GM12878 (cell line): ENCODE data around the gene POTEF. TPM values are rescaled to one million over a fixed set of nuclear protein-coding genes. Genes with fewer than 3 reads are reported as not detected.

Experiments used
- ATAC-seq: fragments of 200-7000 bp; cut with Tn5 transposase; 3 replicates; pipeline ENCODE4 v1.9.1; 2020; ENCODE audit warnings: mild to moderate bottlenecking, moderate library complexity
- BruUV-seq: library from RNA; stranded (reverse); fragments of 400-500 nt; replicated peaks from 2 replicates; lab custom pipeline; 2021; lab: Mats Ljungman, UMichigan
- CTCF ChIA-PET: fragments of 300-600 bp; sonication (Branson Sonifier 250); formaldehyde crosslinking; extraction: SDS; loops from one replicate; lab custom pipeline; 2021; ENCODE audit warnings: inconsistent platforms; lab: Yijun Ruan, JAX
- POLR2A ChIA-PET: fragments of 350-600 bp; formaldehyde crosslinking; extraction: SDS; loops from one replicate; lab custom pipeline; 2021; ENCODE audit warnings: inconsistent platforms; lab: Charles Lee
- RAD21 ChIA-PET: fragments of 300-600 bp; sonication (Branson Sonifier 250); formaldehyde crosslinking; loops from one replicate; lab custom pipeline; 2023; ENCODE audit warnings: antibody characterized with exemption; ENCODE audit not compliant: unreplicated experiment; lab: Charles Lee
- SMC1A ChIA-PET: fragments of 300-600 bp; sonication (Branson Sonifier 250); formaldehyde crosslinking; loops from one replicate; lab custom pipeline; 2023; ENCODE audit not compliant: unreplicated experiment, uncharacterized antibody; lab: Charles Lee
- DNase-seq: peaks from one replicate; pipeline ENCODE4 v3.0.0-alpha.2; 2011; ENCODE audit warnings: low read depth, low spot score
- FAIRE-seq: peaks from 3 replicates; lab custom pipeline; 2011; peaks lifted over from hg19 to GRCh38; lab: Jason Lieb, UNC
- H2AFZ ChIP-seq: 2 replicates; pipeline ENCODE4 v1.6.0; 2011; ENCODE audit warnings: low read depth, low read length, control low read depth; ENCODE audit not compliant: control insufficient read depth
- H3K27ac ChIP-seq: 2 replicates; pipeline ENCODE4 v1.5.1; 2011; ENCODE audit warnings: control low read depth; ENCODE audit not compliant: control insufficient read depth, insufficient read depth
- H3K27me3 ChIP-seq, 2 experiments: replicated peaks in 1 of 2; 2 replicates each; pipeline versions ENCODE4 v1.6.0 to v1.6.1; 2011; ENCODE audit warnings: low read length in 1 of 2; ENCODE audit not compliant: control insufficient read depth in 2 of 2, insufficient read depth in 2 of 2
- H3K36me3 ChIP-seq, 2 experiments: 2 replicates each; pipeline ENCODE4 v1.5.1; 2011; ENCODE audit warnings: low read length in 1 of 2; ENCODE audit not compliant: control insufficient read depth in 2 of 2, insufficient read depth in 2 of 2
- H3K4me1 ChIP-seq: 2 replicates; pipeline ENCODE4 v1.6.1; 2011; ENCODE audit warnings: mild to moderate bottlenecking, low read length, moderate library complexity, mixed read lengths; ENCODE audit not compliant: control insufficient read depth, insufficient read depth
- H3K4me2 ChIP-seq: 2 replicates; pipeline ENCODE4 v1.6.0; 2011; ENCODE audit warnings: control low read depth; ENCODE audit not compliant: control insufficient read depth, insufficient read depth
- H3K4me3 ChIP-seq: fragments of 200-600 bp; sonication (generic); 2 replicates; pipeline ENCODE4 v1.5.1; 2016
- H3K79me2 ChIP-seq: 2 replicates; pipeline ENCODE4 v1.6.0; 2011; ENCODE audit warnings: low read length; ENCODE audit not compliant: control insufficient read depth, insufficient read depth
- H3K9ac ChIP-seq: 2 replicates; pipeline ENCODE4 v1.8.0; 2011; ENCODE audit warnings: low read length, control low read depth, mixed read lengths; ENCODE audit not compliant: control insufficient read depth, insufficient read depth
- H3K9me3 ChIP-seq: replicated peaks from 3 replicates; pipeline ENCODE4 v1.5.1; 2011; ENCODE audit warnings: mild to moderate bottlenecking, low read length; ENCODE audit not compliant: control insufficient read depth, insufficient read depth
- H4K20me1 ChIP-seq: 2 replicates; pipeline ENCODE4 v1.6.0; 2011; ENCODE audit not compliant: control insufficient read depth, insufficient read depth
- CHD4 ChIP-seq: fragments of 200-600 bp; sonication (generic); IDR thresholded peaks from 2 replicates; pipeline ENCODE4 v1.6.1; 2016; ENCODE audit warnings: mild to moderate bottlenecking
- EGR1 ChIP-seq, 2 experiments: IDR thresholded peaks; 1 replicate in 1 of 2; 2 replicates in 1 of 2; pipeline ENCODE4 v1.6.1; 2011 to 2012; ENCODE audit warnings: low read depth in 2 of 2, low read length in 2 of 2, borderline replicate concordance in 1 of 2, mild to moderate bottlenecking in 1 of 2, moderate library complexity in 1 of 2
- KDM1A ChIP-seq: fragments of 200-600 bp; sonication (generic); IDR thresholded peaks from 2 replicates; pipeline ENCODE4 v1.6.1; 2016; ENCODE audit warnings: borderline replicate concordance
- NBN ChIP-seq: fragments of 450-650 bp; IDR thresholded peaks from 2 replicates; pipeline ENCODE4 v1.6.1; 2016
- RAD21 ChIP-seq: IDR thresholded peaks from 2 replicates; pipeline ENCODE4 v1.6.1; 2011; ENCODE audit warnings: mild to moderate bottlenecking, low read depth, low read length, moderate library complexity; ENCODE audit not compliant: insufficient read depth
- SMARCA5 ChIP-seq: fragments of 450-650 bp; IDR thresholded peaks from 2 replicates; pipeline ENCODE4 v1.6.1; 2017; ENCODE audit warnings: mild to moderate bottlenecking
- WGBS: methylation state at CpG from one replicate; pipeline ENCODE4 v1.1.6; 2016; ENCODE audit warnings: low lambda C conversion rate; ENCODE audit not compliant: insufficient replicate concordance, insufficient coverage; ENCODE audit errors: missing lambda C conversion rate; 5-methylcytosine and 5-hydroxymethylcytosine counted together
- in situ Hi-C: fragments of 300-500 bp; cut with MboI; formaldehyde crosslinking; loops from 9 replicates; pipeline ENCODE4 v1.14.3; 2018; ENCODE audit warnings: mixed read lengths
- intact Hi-C: fragments of 100-400 bp; cut with micrococcal nuclease; formaldehyde crosslinking; loops from one replicate; pipeline ENCODE4 v1.14.2; 2022; ENCODE audit not compliant: unreplicated experiment
- polyA plus RNA-seq, 11 experiments: library from polyadenylated mRNA; depleted of rRNA in 4 of 11; unstranded in 6 of 11; stranded (reverse) in 5 of 11; fragments of >200 nt; fragmentation: Nextera tagmentation in 4 of 11; fragmentation: Illumina TruSeq in 1 of 11; extraction: Ambion mirVana in 4 of 11; extraction: Trizol in 1 of 11; gene quantifications; 1 replicate in 1 of 11; 2 replicates in 10 of 11; pipeline versions ENCODE4 v1.2.1 to v1.2.3, GENCODE V29; 2011 to 2016; ENCODE audit warnings: inconsistent platforms in 2 of 11, missing spikeins in 2 of 11, low read depth in 1 of 11
- total RNA-seq, 4 experiments: library from RNA; depleted of rRNA in 3 of 4; stranded (reverse); fragments of >200 nt in 3 of 4; fragmentation: Illumina TruSeq in 1 of 4; extraction: Trizol in 1 of 4; gene quantifications; 2 replicates each; pipeline versions ENCODE4 v1.2.1 to v1.2.3, GENCODE V29; 2013 to 2021
- TF ChIP-seq, protein P1 (sequence below): fragments of 450-650 bp; IDR thresholded peaks from 2 replicates; pipeline ENCODE4 v1.6.1; 2017; ENCODE audit warnings: mild to moderate bottlenecking
- TF ChIP-seq, protein P2 (sequence below): IDR thresholded peaks from 2 replicates; pipeline ENCODE4 v1.6.1; 2012; ENCODE audit warnings: low read depth, low read length, improper control_type of control experiment
- TF ChIP-seq, protein P3 (sequence below): IDR thresholded peaks from 2 replicates; pipeline ENCODE4 v1.6.1; 2011; ENCODE audit warnings: borderline replicate concordance, low read depth, mild to moderate bottlenecking, moderate library complexity, low read length; ENCODE audit not compliant: insufficient read depth, poor library complexity, severe bottlenecking
- TF ChIP-seq, protein P4 (sequence below): IDR thresholded peaks from 2 replicates; pipeline ENCODE4 v1.6.1; 2011; ENCODE audit warnings: borderline replicate concordance, low read depth, mild to moderate bottlenecking, moderate library complexity, mixed read lengths, low read length; ENCODE audit not compliant: insufficient read depth; ENCODE audit errors: extremely low read length
- TF ChIP-seq, protein P5 (sequence below): fragments of 450-650 bp; IDR thresholded peaks from 2 replicates; pipeline ENCODE4 v1.6.1; 2017; ENCODE audit warnings: mild to moderate bottlenecking, moderate library complexity
- TF ChIP-seq, protein P6 (sequence below): fragments of 150-350 bp; IDR thresholded peaks from 2 replicates; pipeline ENCODE4 v1.6.1; 2014; ENCODE audit warnings: mild to moderate bottlenecking, low read depth, low read length

POTEF gene
- total and polyA plus RNA-seq, 10 of the 15 experiments (the other 5 are each of a cell fraction or from before 2014, with no cell fraction given) = 0.03 TPM; not detected in 9

DNA sequence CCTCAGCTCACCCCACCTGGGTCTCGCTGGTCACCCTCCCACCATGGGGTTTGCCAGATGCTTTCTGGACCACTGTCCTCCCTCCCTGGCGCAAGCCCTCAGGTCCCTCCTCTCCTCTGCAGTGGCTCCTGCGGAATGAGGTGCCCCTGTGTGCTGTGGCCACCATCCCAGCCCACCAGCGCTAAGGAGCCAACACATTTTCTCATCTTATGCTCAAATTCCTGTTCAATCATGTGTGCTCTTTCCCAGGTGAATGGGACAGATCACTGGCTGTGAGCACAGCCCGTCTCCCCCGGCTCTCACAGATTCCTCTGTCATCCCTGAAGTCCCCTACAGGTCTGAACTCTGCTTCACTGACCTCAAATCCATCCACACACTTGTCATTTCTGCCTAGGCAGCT is 31.1 kb upstream of the POTEF start:
- peaks cover 18% of the 10 kb centered on the region for H3K4me1 ChIP-seq
- H4K20me1 ChIP-seq = no peaks in the 10 kb centered on the region
- no peak overlapping the region for H3K4me3 ChIP-seq
- H3K27me3 ChIP-seq = no peaks in the 10 kb centered on the region
- no peaks in the 10 kb centered on the region for H3K9me3 ChIP-seq
- no peak for ATAC-seq
- FAIRE-seq = no peak
- WGBS = 87% methylated on average over 6 of the region's 6 CpGs
- H3K27ac ChIP-seq = no peak overlapping the region
- DNase-seq = no peak
- RAD21 ChIA-PET = no interaction called here
- in situ Hi-C loops (no loop called here), intact Hi-C loops (no loop called here)
- peaks cover 5 to 15% of the 10 kb centered on the region in 2 experiments; a peak in 3 of 4 replicates for H3K36me3 ChIP-seq
- H2AFZ ChIP-seq = no peak overlapping the region
- no peak overlapping the region for H3K9ac ChIP-seq
- SMC1A ChIA-PET = no interaction called here
- CTCF ChIA-PET = no interaction called here
- BruUV-seq = TSS peak; percentile 17
- H3K79me2 ChIP-seq = no peaks in the 10 kb centered on the region
- POLR2A ChIA-PET = no interaction called here
- no peak overlapping the region for H3K4me2 ChIP-seq
- TF ChIP-seq NBN (no peak), KDM1A (no peak), CHD4 (no peak), SMARCA5 (no peak), EGR1 (IDR thresholded peaks at IDR 0.05; ENCODE audit: borderline replicate concordance in 1 of 2, low read depth in 2 of 2, low read length in 2 of 2) (no peak), RAD21 (no peak)
- TF ChIP-seq, protein P1, sequence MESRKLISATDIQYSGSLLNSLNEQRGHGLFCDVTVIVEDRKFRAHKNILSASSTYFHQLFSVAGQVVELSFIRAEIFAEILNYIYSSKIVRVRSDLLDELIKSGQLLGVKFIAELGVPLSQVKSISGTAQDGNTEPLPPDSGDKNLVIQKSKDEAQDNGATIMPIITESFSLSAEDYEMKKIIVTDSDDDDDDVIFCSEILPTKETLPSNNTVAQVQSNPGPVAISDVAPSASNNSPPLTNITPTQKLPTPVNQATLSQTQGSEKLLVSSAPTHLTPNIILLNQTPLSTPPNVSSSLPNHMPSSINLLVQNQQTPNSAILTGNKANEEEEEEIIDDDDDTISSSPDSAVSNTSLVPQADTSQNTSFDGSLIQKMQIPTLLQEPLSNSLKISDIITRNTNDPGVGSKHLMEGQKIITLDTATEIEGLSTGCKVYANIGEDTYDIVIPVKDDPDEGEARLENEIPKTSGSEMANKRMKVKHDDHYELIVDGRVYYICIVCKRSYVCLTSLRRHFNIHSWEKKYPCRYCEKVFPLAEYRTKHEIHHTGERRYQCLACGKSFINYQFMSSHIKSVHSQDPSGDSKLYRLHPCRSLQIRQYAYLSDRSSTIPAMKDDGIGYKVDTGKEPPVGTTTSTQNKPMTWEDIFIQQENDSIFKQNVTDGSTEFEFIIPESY = no peak
- TF ChIP-seq, protein P2, sequence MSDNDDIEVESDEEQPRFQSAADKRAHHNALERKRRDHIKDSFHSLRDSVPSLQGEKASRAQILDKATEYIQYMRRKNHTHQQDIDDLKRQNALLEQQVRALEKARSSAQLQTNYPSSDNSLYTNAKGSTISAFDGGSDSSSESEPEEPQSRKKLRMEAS = no peak
- TF ChIP-seq, protein P3, sequence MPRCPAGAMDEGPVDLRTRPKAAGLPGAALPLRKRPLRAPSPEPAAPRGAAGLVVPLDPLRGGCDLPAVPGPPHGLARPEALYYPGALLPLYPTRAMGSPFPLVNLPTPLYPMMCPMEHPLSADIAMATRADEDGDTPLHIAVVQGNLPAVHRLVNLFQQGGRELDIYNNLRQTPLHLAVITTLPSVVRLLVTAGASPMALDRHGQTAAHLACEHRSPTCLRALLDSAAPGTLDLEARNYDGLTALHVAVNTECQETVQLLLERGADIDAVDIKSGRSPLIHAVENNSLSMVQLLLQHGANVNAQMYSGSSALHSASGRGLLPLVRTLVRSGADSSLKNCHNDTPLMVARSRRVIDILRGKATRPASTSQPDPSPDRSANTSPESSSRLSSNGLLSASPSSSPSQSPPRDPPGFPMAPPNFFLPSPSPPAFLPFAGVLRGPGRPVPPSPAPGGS = no peak
- TF ChIP-seq, protein P4, sequence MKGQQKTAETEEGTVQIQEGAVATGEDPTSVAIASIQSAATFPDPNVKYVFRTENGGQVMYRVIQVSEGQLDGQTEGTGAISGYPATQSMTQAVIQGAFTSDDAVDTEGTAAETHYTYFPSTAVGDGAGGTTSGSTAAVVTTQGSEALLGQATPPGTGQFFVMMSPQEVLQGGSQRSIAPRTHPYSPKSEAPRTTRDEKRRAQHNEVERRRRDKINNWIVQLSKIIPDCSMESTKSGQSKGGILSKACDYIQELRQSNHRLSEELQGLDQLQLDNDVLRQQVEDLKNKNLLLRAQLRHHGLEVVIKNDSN = no peak
- TF ChIP-seq, protein P5, sequence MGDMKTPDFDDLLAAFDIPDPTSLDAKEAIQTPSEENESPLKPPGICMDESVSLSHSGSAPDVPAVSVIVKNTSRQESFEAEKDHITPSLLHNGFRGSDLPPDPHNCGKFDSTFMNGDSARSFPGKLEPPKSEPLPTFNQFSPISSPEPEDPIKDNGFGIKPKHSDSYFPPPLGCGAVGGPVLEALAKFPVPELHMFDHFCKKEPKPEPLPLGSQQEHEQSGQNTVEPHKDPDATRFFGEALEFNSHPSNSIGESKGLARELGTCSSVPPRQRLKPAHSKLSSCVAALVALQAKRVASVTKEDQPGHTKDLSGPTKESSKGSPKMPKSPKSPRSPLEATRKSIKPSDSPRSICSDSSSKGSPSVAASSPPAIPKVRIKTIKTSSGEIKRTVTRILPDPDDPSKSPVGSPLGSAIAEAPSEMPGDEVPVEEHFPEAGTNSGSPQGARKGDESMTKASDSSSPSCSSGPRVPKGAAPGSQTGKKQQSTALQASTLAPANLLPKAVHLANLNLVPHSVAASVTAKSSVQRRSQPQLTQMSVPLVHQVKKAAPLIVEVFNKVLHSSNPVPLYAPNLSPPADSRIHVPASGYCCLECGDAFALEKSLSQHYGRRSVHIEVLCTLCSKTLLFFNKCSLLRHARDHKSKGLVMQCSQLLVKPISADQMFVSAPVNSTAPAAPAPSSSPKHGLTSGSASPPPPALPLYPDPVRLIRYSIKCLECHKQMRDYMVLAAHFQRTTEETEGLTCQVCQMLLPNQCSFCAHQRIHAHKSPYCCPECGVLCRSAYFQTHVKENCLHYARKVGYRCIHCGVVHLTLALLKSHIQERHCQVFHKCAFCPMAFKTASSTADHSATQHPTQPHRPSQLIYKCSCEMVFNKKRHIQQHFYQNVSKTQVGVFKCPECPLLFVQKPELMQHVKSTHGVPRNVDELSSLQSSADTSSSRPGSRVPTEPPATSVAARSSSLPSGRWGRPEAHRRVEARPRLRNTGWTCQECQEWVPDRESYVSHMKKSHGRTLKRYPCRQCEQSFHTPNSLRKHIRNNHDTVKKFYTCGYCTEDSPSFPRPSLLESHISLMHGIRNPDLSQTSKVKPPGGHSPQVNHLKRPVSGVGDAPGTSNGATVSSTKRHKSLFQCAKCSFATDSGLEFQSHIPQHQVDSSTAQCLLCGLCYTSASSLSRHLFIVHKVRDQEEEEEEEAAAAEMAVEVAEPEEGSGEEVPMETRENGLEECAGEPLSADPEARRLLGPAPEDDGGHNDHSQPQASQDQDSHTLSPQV = no peak
- TF ChIP-seq, protein P6, sequence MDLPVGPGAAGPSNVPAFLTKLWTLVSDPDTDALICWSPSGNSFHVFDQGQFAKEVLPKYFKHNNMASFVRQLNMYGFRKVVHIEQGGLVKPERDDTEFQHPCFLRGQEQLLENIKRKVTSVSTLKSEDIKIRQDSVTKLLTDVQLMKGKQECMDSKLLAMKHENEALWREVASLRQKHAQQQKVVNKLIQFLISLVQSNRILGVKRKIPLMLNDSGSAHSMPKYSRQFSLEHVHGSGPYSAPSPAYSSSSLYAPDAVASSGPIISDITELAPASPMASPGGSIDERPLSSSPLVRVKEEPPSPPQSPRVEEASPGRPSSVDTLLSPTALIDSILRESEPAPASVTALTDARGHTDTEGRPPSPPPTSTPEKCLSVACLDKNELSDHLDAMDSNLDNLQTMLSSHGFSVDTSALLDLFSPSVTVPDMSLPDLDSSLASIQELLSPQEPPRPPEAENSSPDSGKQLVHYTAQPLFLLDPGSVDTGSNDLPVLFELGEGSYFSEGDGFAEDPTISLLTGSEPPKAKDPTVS = no peak
